ENCODE data around the gene TRIM8. TPM values are rescaled to one million over a fixed set of nuclear protein-coding genes. Genes with fewer than 3 reads are reported as not detected.

The TRIM8 gene
- total and polyA plus RNA-seq, 9 of the 15 experiments (the other 6 are each of a cell fraction or from before 2014, with no cell fraction given): 1.7 to 26.0 (median 9.1) TPM

- FAIRE-seq (no peak), ATAC-seq (no peak), DNase-seq (ENCODE audit: extremely low read depth in 1 of 4, low spot score in 3 of 4) (no peak)
- H3K9me1 ChIP-seq (ENCODE audit: control insufficient read depth, insufficient read depth, low read length): no peaks in the 10 kb centered on the region
- no peak overlapping the region for H3K4me2 ChIP-seq (ENCODE audit: insufficient read depth, low read length)
- ChIA-PET CTCF (ENCODE audit: low intra/inter-chr PET ratio) (no interaction called here), POLR2A (interaction anchor here (0.6 kb wide), 1 partner anchor 15 kb away, joined by 4 read pairs; no protein-coding TSS in a partner anchor)
- no peak overlapping the region for H3K9ac ChIP-seq (ENCODE audit: insufficient read depth in 1 of 2, low read depth in 2 of 2, low read length in 2 of 2)
- 0 out of 3 replicates have a peak, but pooled peaks cover 3% of the 10 kb centered on the region for H3K36me3 ChIP-seq (ENCODE audit: control insufficient read depth, insufficient read depth, low read length)
- H3K9me3 ChIP-seq (replicated peaks; ENCODE audit: control insufficient read depth, insufficient read depth, low read depth, low read length): no peaks in the 10 kb centered on the region
- TF ChIP-seq ZBTB8A (IDR thresholded peaks at IDR 0.05; ENCODE audit: partially characterized antibody) (no peak), ZFX (CRISPR knock-in tag; IDR thresholded peaks at IDR 0.05) (no peak), BRD9 (IDR thresholded peaks at IDR 0.05; ENCODE audit: low read depth, partially characterized antibody) (no peak), ZNF76 (CRISPR knock-in tag; IDR thresholded peaks at IDR 0.05; ENCODE audit: borderline replicate concordance) (no peak), HLTF (IDR thresholded peaks at IDR 0.05) (no peak), ZNF277 (CRISPR knock-in tag; IDR thresholded peaks at IDR 0.05; ENCODE audit: borderline replicate concordance) (no peak), RREB1 (CRISPR knock-in tag; IDR thresholded peaks at IDR 0.05) (no peak), CHD4 (IDR thresholded peaks at IDR 0.05; ENCODE audit: insufficient read depth, insufficient replicate concordance, low read depth, low read length, poor library complexity, severe bottlenecking) (no peak), SOX6 (IDR thresholded peaks at IDR 0.05) (no peak), TAF1 (IDR thresholded peaks at IDR 0.05; ENCODE audit: control insufficient read depth, extremely low read depth, insufficient read depth, low read length, severe bottlenecking) (no peak), ZC3H8 (IDR thresholded peaks at IDR 0.05) (no peak), MAFK (IDR thresholded peaks at IDR 0.05; ENCODE audit: low read length) (no peak), CREM (IDR thresholded peaks at IDR 0.05; ENCODE audit: low read depth) (no peak), ZEB2 (IDR thresholded peaks at IDR 0.05) (no peak)
- no peaks in the 10 kb centered on the region for H3K27me3 ChIP-seq (ENCODE audit: control insufficient read depth in 2 of 2, insufficient read depth in 2 of 2, low read length in 2 of 2)
- in situ Hi-C loops (cut with MboI) (no loop called here), intact Hi-C loops (cut with micrococcal nuclease) (no loop called here)
- no peak overlapping the region for H3K4me3 ChIP-seq
- no peak overlapping the region for H2AFZ ChIP-seq (ENCODE audit: low read depth, low read length)
- no peaks in the 10 kb centered on the region for H3K79me2 ChIP-seq (ENCODE audit: control insufficient read depth, insufficient read depth, low read length)
- peaks cover 0 to 7% of the 10 kb centered on the region in 2 experiments; a peak in 3 of 5 replicates for H3K4me1 ChIP-seq (replicated peaks in 1 of 2; ENCODE audit: control insufficient read depth in 2 of 2, insufficient read depth in 2 of 2, low read length in 2 of 2)
- H4K20me1 ChIP-seq (replicated peaks; ENCODE audit: control insufficient read depth, insufficient read depth, low read length): no peaks in the 10 kb centered on the region
- WGBS (ENCODE audit: insufficient coverage, low coverage, missing lambda C conversion rate): 32% methylated on average over 5 of the region's 6 CpGs
- H3K27ac ChIP-seq (ENCODE audit: extremely low read depth, low read depth, low read length): no peak overlapping the region
- BruUV-seq (replicated peaks): no TSS peak
These were observed 11.0 kb upstream of the TRIM8 start for GRCh38 chr10:102633287-102633686.
